PFSK-1 (cell line): ENCODE results near the gene DTX3.

Experiments used
- FOXP2 ChIP-seq: optimal IDR thresholded peaks from 2 replicates; pipeline ENCODE3; 2011; ENCODE audit warnings: borderline replicate concordance, control low read depth, inconsistent platforms; ENCODE audit not compliant: insufficient read depth; ENCODE audit errors: extremely low read length, extremely low read depth
- POLR2AphosphoS5 ChIP-seq: IDR thresholded peaks from 2 replicates; pipeline ENCODE4 v1.6.1; 2012; ENCODE audit warnings: low read depth, mild to moderate bottlenecking, control low read depth, low read length, moderate library complexity
- TF ChIP-seq, protein P1 (sequence below), 2 experiments: IDR thresholded peaks; 2 replicates each; pipeline versions ENCODE4 v1.6.1 to v1.8.0; 2011 to 2012; ENCODE audit warnings: low read depth in 2 of 2, low read length in 2 of 2, control low read depth in 1 of 2, inconsistent platforms in 1 of 2, mild to moderate bottlenecking in 1 of 2, moderate library complexity in 1 of 2; ENCODE audit not compliant: insufficient read depth in 1 of 2

DNA sequence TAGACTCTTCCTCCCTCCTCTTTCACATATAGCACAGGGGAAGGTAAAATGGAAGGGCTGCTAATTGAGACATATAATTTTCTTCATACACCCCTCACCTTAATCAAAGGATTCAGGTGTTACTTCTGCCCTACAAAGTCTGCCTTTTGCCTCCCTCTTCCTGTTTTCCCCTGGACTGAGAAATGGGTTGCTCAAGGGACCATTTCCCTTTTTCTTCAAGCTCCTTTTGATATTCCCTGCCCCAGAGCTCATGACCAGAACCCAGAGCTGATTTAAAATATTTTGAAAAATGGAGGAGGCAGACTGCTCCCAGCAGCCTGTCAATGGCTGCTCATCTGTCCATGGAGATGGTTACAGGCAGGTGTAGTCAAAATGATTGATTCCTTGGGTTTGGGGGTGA is 19.9 kb upstream of the DTX3 start:
- TF ChIP-seq FOXP2 (no peak), POLR2AphosphoS5 (no peak)
- TF ChIP-seq, protein P1, sequence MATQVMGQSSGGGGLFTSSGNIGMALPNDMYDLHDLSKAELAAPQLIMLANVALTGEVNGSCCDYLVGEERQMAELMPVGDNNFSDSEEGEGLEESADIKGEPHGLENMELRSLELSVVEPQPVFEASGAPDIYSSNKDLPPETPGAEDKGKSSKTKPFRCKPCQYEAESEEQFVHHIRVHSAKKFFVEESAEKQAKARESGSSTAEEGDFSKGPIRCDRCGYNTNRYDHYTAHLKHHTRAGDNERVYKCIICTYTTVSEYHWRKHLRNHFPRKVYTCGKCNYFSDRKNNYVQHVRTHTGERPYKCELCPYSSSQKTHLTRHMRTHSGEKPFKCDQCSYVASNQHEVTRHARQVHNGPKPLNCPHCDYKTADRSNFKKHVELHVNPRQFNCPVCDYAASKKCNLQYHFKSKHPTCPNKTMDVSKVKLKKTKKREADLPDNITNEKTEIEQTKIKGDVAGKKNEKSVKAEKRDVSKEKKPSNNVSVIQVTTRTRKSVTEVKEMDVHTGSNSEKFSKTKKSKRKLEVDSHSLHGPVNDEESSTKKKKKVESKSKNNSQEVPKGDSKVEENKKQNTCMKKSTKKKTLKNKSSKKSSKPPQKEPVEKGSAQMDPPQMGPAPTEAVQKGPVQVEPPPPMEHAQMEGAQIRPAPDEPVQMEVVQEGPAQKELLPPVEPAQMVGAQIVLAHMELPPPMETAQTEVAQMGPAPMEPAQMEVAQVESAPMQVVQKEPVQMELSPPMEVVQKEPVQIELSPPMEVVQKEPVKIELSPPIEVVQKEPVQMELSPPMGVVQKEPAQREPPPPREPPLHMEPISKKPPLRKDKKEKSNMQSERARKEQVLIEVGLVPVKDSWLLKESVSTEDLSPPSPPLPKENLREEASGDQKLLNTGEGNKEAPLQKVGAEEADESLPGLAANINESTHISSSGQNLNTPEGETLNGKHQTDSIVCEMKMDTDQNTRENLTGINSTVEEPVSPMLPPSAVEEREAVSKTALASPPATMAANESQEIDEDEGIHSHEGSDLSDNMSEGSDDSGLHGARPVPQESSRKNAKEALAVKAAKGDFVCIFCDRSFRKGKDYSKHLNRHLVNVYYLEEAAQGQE (IDR thresholded peaks at IDR 0.05; ENCODE audit: insufficient read depth in 1 of 2, low read depth in 2 of 2, low read length in 2 of 2), result no peak
